NCI-H2081 treated with DMSO at 0.1 percent for 48 hours (cell line): ENCODE measurements around the gene PRCC.
"Not testable (repeated sequence)": the region's sequence is repeated elsewhere in the genome, so short reads cannot be mapped to it uniquely, and the experiment has no call there.

Source experiments
- DNase-seq: peaks from one replicate; lab custom pipeline; 2025; lab: John Stamatoyannopoulos, UW

Gene PRCC

GRCh38 chr1:156765136-156765535 lies 2.2 kb upstream of the PRCC start:
- not testable (repeated sequence) for DNase-seq

GRCh38 chr1:156765666-156766065 lies 1.7 kb upstream of the PRCC start:
- DNase-seq: no peak

GRCh38 chr1:156766298-156767100 lies 836 bp upstream of the PRCC start:
- no peak for DNase-seq

GRCh38 chr1:156767879-156768604 lies 707 bp downstream of the PRCC start:
- DNase-seq: no peak

GRCh38 chr1:156768610-156769295 lies 1.4 kb downstream of the PRCC start:
- no peak for DNase-seq

GRCh38 chr1:156772222-156772621 lies 4.9 kb downstream of the PRCC start:
- no peak for DNase-seq

- no peak for DNase-seq
Observed at GRCh38 chr1:156772728-156773497, 5.6 kb downstream of the PRCC start.

- no peak for DNase-seq
Observed at GRCh38 chr1:156773607-156774006, 6.3 kb downstream of the PRCC start.

- no peak for DNase-seq
Observed at GRCh38 chr1:156775799-156776198, 8.5 kb downstream of the PRCC start.

GRCh38 chr1:156776942-156777341 lies 9.6 kb downstream of the PRCC start:
- DNase-seq: no peak

GRCh38 chr1:156777573-156777972 lies 10.2 kb downstream of the PRCC start:
- no peak for DNase-seq

GRCh38 chr1:156781585-156782186 lies 14.4 kb downstream of the PRCC start:
- DNase-seq: no peak

- no peak for DNase-seq
Observed at GRCh38 chr1:156785458-156785857, 18.1 kb downstream of the PRCC start.

GRCh38 chr1:156786640-156787039 lies 19.3 kb downstream of the PRCC start:
- no peak for DNase-seq

GRCh38 chr1:156788136-156788535 lies 20.8 kb downstream of the PRCC start:
- no peak for DNase-seq

GRCh38 chr1:156789621-156790318 lies 22.4 kb downstream of the PRCC start:
- DNase-seq: no peak

GRCh38 chr1:156794506-156795373 lies 27.4 kb downstream of the PRCC start:
- no peak for DNase-seq

GRCh38 chr1:156795374-156795733 lies 28.0 kb downstream of the PRCC start:
- no peak for DNase-seq

GRCh38 chr1:156795787-156796186 lies 28.5 kb downstream of the PRCC start:
- no peak for DNase-seq
